Brain microvascular endothelial cell (primary cell): ENCODE measurements around the gene RTL5.

Experiments used
- DNase-seq: peaks from one replicate; pipeline ENCODE4 v3.0.0-alpha.2; 2020
- H3K27ac ChIP-seq: fragments of 250-450 bp; sonication (Bioruptor Pico); 2 replicates; pipeline ENCODE4 v1.5.1; 2020; ENCODE audit warnings: mild to moderate bottlenecking, moderate library complexity
- H3K27me3 ChIP-seq: fragments of 250-450 bp; sonication (Bioruptor Pico); replicated peaks from 2 replicates; pipeline ENCODE4 v1.5.1; 2020; ENCODE audit warnings: mild to moderate bottlenecking
- H3K36me3 ChIP-seq: fragments of 250-450 bp; sonication (Bioruptor Pico); replicated peaks from 2 replicates; pipeline ENCODE4 v1.5.1; 2020; ENCODE audit warnings: mild to moderate bottlenecking
- H3K4me3 ChIP-seq: 2 replicates; pipeline ENCODE4 v1.5.1; 2011; ENCODE audit warnings: low read depth, mild to moderate bottlenecking, control low read depth, low read length, moderate library complexity
- in situ Hi-C: cut with HindIII; loops from 2 replicates; pipeline ENCODE4 v1.10.0; 2017; ENCODE audit warnings: low sequenced_read_pairs, low pct_ligation_motif_present
- TF ChIP-seq, protein P1 (sequence below): IDR thresholded peaks from 2 replicates; pipeline ENCODE4 v1.5.1; 2011; ENCODE audit warnings: low read depth, mild to moderate bottlenecking, moderate library complexity, low read length, control low read depth, inconsistent platforms; ENCODE audit errors: missing control alignments

The RTL5 gene

GRCh38 chrX:72097098-72097497 lies 34.6 kb downstream of the RTL5 start:
- no peak for DNase-seq
- Histone ChIP-seq H3K36me3 (no peaks in the 10 kb centered on the region), H3K27me3 (no peaks in the 10 kb centered on the region), H3K4me3 (no peak overlapping the region), H3K27ac (no peak overlapping the region)
- in situ Hi-C loops, result no loop called here
- TF ChIP-seq, protein P1, sequence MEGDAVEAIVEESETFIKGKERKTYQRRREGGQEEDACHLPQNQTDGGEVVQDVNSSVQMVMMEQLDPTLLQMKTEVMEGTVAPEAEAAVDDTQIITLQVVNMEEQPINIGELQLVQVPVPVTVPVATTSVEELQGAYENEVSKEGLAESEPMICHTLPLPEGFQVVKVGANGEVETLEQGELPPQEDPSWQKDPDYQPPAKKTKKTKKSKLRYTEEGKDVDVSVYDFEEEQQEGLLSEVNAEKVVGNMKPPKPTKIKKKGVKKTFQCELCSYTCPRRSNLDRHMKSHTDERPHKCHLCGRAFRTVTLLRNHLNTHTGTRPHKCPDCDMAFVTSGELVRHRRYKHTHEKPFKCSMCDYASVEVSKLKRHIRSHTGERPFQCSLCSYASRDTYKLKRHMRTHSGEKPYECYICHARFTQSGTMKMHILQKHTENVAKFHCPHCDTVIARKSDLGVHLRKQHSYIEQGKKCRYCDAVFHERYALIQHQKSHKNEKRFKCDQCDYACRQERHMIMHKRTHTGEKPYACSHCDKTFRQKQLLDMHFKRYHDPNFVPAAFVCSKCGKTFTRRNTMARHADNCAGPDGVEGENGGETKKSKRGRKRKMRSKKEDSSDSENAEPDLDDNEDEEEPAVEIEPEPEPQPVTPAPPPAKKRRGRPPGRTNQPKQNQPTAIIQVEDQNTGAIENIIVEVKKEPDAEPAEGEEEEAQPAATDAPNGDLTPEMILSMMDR, result no peak

- TF ChIP-seq, protein P1, result no peak
- no peak for DNase-seq
- Histone ChIP-seq H3K4me3 (no peak overlapping the region), H3K27me3 (no peaks in the 10 kb centered on the region), H3K27ac (no peak overlapping the region), H3K36me3 (no peaks in the 10 kb centered on the region)
- in situ Hi-C loops, result no loop called here
Observed at GRCh38 chrX:72095370-72095769, 36.3 kb downstream of the RTL5 start.

DNA sequence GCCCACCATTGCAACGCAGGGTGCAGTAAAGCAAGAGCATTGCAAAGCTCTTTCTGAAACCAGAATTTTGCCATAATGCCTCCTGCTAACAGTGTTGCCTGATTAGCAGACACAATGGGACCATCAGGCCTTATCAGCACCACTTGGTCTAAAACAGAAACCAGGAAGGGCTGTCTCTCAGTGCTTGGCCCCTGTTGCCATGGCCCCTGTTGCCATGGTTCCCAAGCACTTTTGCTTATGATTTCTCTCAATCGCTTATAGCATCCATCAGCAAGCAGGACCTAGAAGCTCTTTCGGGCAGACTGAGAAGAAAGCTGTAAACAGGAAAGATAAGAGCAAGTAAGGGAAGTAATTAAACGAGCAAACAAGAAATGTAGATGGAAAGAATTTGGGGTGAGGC lies 36.8 kb downstream of the RTL5 start:
- in situ Hi-C loops, result no loop called here
- H3K27me3 ChIP-seq, result no peaks in the 10 kb centered on the region
- no peak overlapping the region for H3K4me3 ChIP-seq
- DNase-seq, result peak; percentile 43
- no peak overlapping the region for H3K27ac ChIP-seq
- TF ChIP-seq, protein P1, result no peak
- no peaks in the 10 kb centered on the region for H3K36me3 ChIP-seq

DNA sequence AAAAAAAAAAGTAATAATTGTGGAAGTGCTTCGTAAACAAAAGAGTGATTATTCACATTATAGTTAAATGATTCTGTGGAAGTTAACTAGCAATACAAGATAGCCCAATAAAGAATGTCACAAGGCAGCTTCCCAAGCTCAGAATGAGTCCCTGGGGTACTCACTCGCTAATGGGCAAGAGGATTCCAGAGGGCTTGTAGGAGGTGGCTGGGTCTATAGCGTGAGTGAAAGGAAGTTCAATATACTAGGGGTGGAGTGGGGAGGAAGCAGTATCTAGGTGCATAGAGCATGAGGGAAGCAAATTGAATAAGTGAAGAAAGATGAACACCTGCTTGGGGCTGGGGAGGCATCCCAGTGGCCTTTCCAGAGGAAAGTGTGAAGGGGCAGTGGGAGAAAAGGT lies 42.5 kb downstream of the RTL5 start:
- Histone ChIP-seq H3K4me3 (no peak overlapping the region), H3K36me3 (no peaks in the 10 kb centered on the region), H3K27ac (no peak overlapping the region), H3K27me3 (no peaks in the 10 kb centered on the region)
- TF ChIP-seq, protein P1, result no peak
- in situ Hi-C loops, result no loop called here
- no peak for DNase-seq

DNA sequence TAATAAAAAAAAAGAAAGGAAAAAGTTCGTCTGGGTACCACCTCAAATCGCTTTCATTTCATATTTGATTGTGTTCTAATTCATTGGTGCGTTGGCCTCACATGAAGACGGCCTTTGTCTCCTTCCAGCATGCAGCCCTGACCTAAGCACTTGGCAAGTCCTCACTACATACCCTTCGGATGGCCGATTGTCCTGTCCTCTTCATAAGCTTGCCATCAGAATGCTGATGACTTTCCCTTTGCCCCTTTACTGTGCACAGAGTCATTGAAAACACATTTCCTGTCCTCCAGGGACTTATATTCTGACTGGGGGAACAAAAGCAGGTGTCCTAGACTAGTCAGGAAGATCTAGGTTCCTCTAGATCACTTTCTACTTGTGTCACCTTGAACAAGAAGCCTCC lies 43.0 kb downstream of the RTL5 start:
- in situ Hi-C loops, result no loop called here

GRCh38 chrX:72086995-72087394 lies 44.7 kb downstream of the RTL5 start:
- TF ChIP-seq, protein P1, result no peak
- in situ Hi-C loops, result no loop called here
- peaks cover 5% of the 10 kb centered on the region for H3K27me3 ChIP-seq

More for the DNA sequence above, 43.0 kb downstream of the RTL5 start:
- TF ChIP-seq, protein P1, result no peak
- Histone ChIP-seq H3K27ac (no peak overlapping the region), H3K36me3 (no peaks in the 10 kb centered on the region), H3K4me3 (no peak overlapping the region), H3K27me3 (peaks cover 2% of the 10 kb centered on the region)
- no peak for DNase-seq

More at GRCh38 chrX:72086995-72087394, 44.7 kb downstream of the RTL5 start:
- Histone ChIP-seq H3K36me3 (no peaks in the 10 kb centered on the region), H3K27ac (no peak overlapping the region), H3K4me3 (no peak overlapping the region)
- DNase-seq, result no peak
